Measurements from ENCODE around the gene PAXX.

- no peak for TF ChIP-seq CTCF (optimal IDR thresholded peaks at IDR 0.05 in 1 of 3, IDR thresholded peaks at IDR 0.05 in 1 of 3, conservative IDR thresholded peaks at IDR 0.05 in 1 of 3; ENCODE audit: extremely low read depth in 1 of 3, insufficient read depth in 2 of 3, low read length in 3 of 3)
- no peak for TF ChIP-seq EZH2 (IDR thresholded peaks at IDR 0.05; ENCODE audit: low read length)
Measured at GRCh38 chr9:137039611-137040366, 47.6 kb downstream of the PAXX start.
